K562 (cell line): ENCODE measurements around the gene ZNF302. TPM values are rescaled to one million over a fixed set of nuclear protein-coding genes. Genes with fewer than 3 reads are reported as not detected.

Source experiments
- ATAC-seq: fragments of 200-7000 bp; cut with Tn5 transposase; 3 replicates; pipeline ENCODE4 v1.9.1; 2020; ENCODE audit warnings: moderate library complexity
- BruUV-seq: library from RNA; stranded (reverse); fragments of 400-500 nt; replicated peaks from 2 replicates; lab custom pipeline; 2021; lab: Mats Ljungman, UMichigan
- CTCF ChIA-PET: fragments of 300-600 bp; formaldehyde crosslinking; extraction: SDS; loops from one replicate; lab custom pipeline; 2021; ENCODE audit warnings: low intra/inter-chr PET ratio; lab: Yijun Ruan, JAX
- POLR2A ChIA-PET: fragments of 300-600, 350-650 bp; sonication (Branson Sonifier 250); formaldehyde crosslinking; extraction: SDS; loops from one replicate; lab custom pipeline; 2021; ENCODE audit warnings: antibody characterized with exemption, inconsistent platforms; lab: Yijun Ruan, JAX
- DNase-seq, 4 experiments: peaks; one replicate each; pipeline versions ENCODE4 v3.0.0 to v3.0.0-alpha.2; 2011 to 2018; ENCODE audit warnings: low spot score in 3 of 4, mixed read lengths in 3 of 4; ENCODE audit errors: extremely low read depth in 1 of 4
- FAIRE-seq: peaks from 2 replicates; lab custom pipeline; 2011; peaks lifted over from hg19 to GRCh38; lab: Jason Lieb, UNC
- H2AFZ ChIP-seq: 2 replicates; pipeline ENCODE4 v1.6.0; 2011; ENCODE audit warnings: low read depth, low read length, control low read depth, inconsistent platforms
- H3K27ac ChIP-seq: fragments of 200-600 bp; 3 replicates; pipeline ENCODE4 v1.8.0; 2011; ENCODE audit warnings: low read depth, mild to moderate bottlenecking, control low read depth, inconsistent platforms, low read length, moderate library complexity, mixed read lengths; ENCODE audit errors: extremely low read depth
- H3K27me3 ChIP-seq, 2 experiments: fragments of 300-600 bp in 1 of 2; 2 replicates in 1 of 2; 3 replicates in 1 of 2; pipeline versions ENCODE4 v1.6.0 to v1.8.0; 2011; ENCODE audit warnings: inconsistent platforms in 2 of 2, low read length in 2 of 2, mild to moderate bottlenecking in 1 of 2, mixed read lengths in 1 of 2, moderate library complexity in 1 of 2; ENCODE audit not compliant: control insufficient read depth in 2 of 2, insufficient read depth in 2 of 2
- H3K36me3 ChIP-seq: fragments of 300-600 bp; 3 replicates; pipeline ENCODE4 v1.8.0; 2011; ENCODE audit warnings: mild to moderate bottlenecking, low read length, inconsistent platforms; ENCODE audit not compliant: control insufficient read depth, insufficient read depth
- H3K4me1 ChIP-seq, 2 experiments: fragments of 200-600 bp in 1 of 2; replicated peaks in 1 of 2; 2 replicates in 1 of 2; 3 replicates in 1 of 2; pipeline versions ENCODE4 v1.5.1 to v1.8.0; 2011; ENCODE audit warnings: inconsistent platforms in 2 of 2, low read length in 2 of 2, mild to moderate bottlenecking in 1 of 2, mixed read lengths in 1 of 2, moderate library complexity in 1 of 2; ENCODE audit not compliant: control insufficient read depth in 2 of 2, insufficient read depth in 2 of 2
- H3K4me2 ChIP-seq: 2 replicates; pipeline ENCODE4 v1.6.1; 2011; ENCODE audit warnings: low read length, control low read depth, inconsistent platforms, mixed read lengths; ENCODE audit not compliant: insufficient read depth
- H3K4me3 ChIP-seq: fragments of 200-600 bp; sonication (generic), shearing (Covaris generic); 2 replicates; pipeline ENCODE4 v1.5.1; 2016; ENCODE audit warnings: control low read depth, inconsistent platforms
- H3K79me2 ChIP-seq: fragments of 200-600 bp; 3 replicates; pipeline ENCODE4 v1.8.0; 2011; ENCODE audit warnings: low read length, inconsistent platforms; ENCODE audit not compliant: control insufficient read depth, insufficient read depth
- H3K9ac ChIP-seq, 2 experiments: 2 replicates each; pipeline versions ENCODE4 v1.6.0 to v1.6.1; 2011; ENCODE audit warnings: low read depth in 2 of 2, low read length in 2 of 2, control low read depth in 1 of 2, inconsistent platforms in 1 of 2, mild to moderate bottlenecking in 1 of 2, mixed read lengths in 1 of 2; ENCODE audit not compliant: insufficient read depth in 1 of 2
- H3K9me1 ChIP-seq: one replicate; pipeline ENCODE4 v1.6.0; 2011; ENCODE audit warnings: inconsistent platforms, mild to moderate bottlenecking, low read length, moderate library complexity; ENCODE audit not compliant: control insufficient read depth, insufficient read depth
- H3K9me3 ChIP-seq: replicated peaks from 2 replicates; pipeline ENCODE4 v1.5.1; 2011; ENCODE audit warnings: low read depth, low read length, inconsistent platforms; ENCODE audit not compliant: control insufficient read depth, insufficient read depth
- H4K20me1 ChIP-seq: replicated peaks from 2 replicates; pipeline ENCODE4 v1.6.1; 2011; ENCODE audit warnings: low read length, inconsistent platforms, mixed read lengths; ENCODE audit not compliant: control insufficient read depth, insufficient read depth
- HCFC1 ChIP-seq: IDR thresholded peaks from 2 replicates; pipeline ENCODE4 v1.6.1; 2012; ENCODE audit warnings: low read depth, low read length, improper control_type of control experiment
- ZNF41 ChIP-seq: fragments of 250-450 bp; sonication (Bioruptor Pico); conservative IDR thresholded peaks from 2 replicates; pipeline ENCODE4 v1.4.0; 2020; ENCODE audit warnings: mild to moderate bottlenecking
- WGBS: fragments of 100-300 bp; shearing (Covaris generic); methylation state at CpG from one replicate; pipeline ENCODE4 v1.1.6; 2016; ENCODE audit warnings: low coverage, mixed read lengths; ENCODE audit not compliant: insufficient coverage; ENCODE audit errors: missing lambda C conversion rate; 5-methylcytosine and 5-hydroxymethylcytosine counted together
- in situ Hi-C: fragments of 300-500 bp; cut with MboI; formaldehyde crosslinking; loops from 4 replicates; pipeline ENCODE4 v1.15.0; 2018; ENCODE audit warnings: inconsistent platforms, mixed read lengths
- intact Hi-C: fragments of 100-400 bp; cut with micrococcal nuclease; formaldehyde crosslinking; loops from 2 replicates; pipeline ENCODE4 v1.14.2; 2022
- polyA plus RNA-seq, 8 experiments: library from polyadenylated mRNA; depleted of rRNA in 4 of 8; stranded (reverse) in 5 of 8; unstranded in 3 of 8; fragments of >200 nt; fragmentation: Nextera tagmentation in 2 of 8; fragmentation: Illumina TruSeq in 1 of 8; extraction: Ambion mirVana in 2 of 8; extraction: Trizol in 1 of 8; gene quantifications; 2 replicates each; pipeline versions ENCODE4 v1.2.1 to v1.2.3, GENCODE V29; 2011 to 2014; ENCODE audit warnings: inconsistent platforms in 1 of 8, missing spikeins in 1 of 8
- total RNA-seq, 7 experiments: library from RNA; depleted of rRNA in 6 of 7; stranded (reverse); fragments of >200 nt in 6 of 7; fragmentation: Illumina TruSeq in 2 of 7; extraction: Trizol in 2 of 7; gene quantifications; 2 replicates each; pipeline versions ENCODE4 v1.2.1 to v1.2.3, GENCODE V29; 2011 to 2021; ENCODE audit warnings: low replicate concordance in 1 of 7

ZNF302 gene
- total and polyA plus RNA-seq, 9 of the 15 experiments (the other 6 are each of a cell fraction or from before 2014, with no cell fraction given): 0.08 to 1.0 (median 0.27) TPM; not detected in 1

GRCh38 chr19:34666958-34667265 lies 10.6 kb upstream of the ZNF302 start:
- TF ChIP-seq HCFC1: no peak
- no peak for DNase-seq
- WGBS: 26% methylated on average over 7 of the region's 9 CpGs
- Histone ChIP-seq H3K27me3 (no peaks in the 10 kb centered on the region), H3K4me1 (peaks cover 0 to 21% of the 10 kb centered on the region in 2 experiments; a peak in 2 of 5 replicates), H3K27ac (no peak overlapping the region), H3K36me3 (no peaks in the 10 kb centered on the region), H2AFZ (peak overlapping the region; percentile 73; the same call in 1 of the 2 replicates), H3K9me3 (no peaks in the 10 kb centered on the region), H3K4me2 (no peak overlapping the region), H3K9me1 (no peaks in the 10 kb centered on the region), H3K4me3 (no peak overlapping the region), H3K79me2 (no peaks in the 10 kb centered on the region), H4K20me1 (no peaks in the 10 kb centered on the region), H3K9ac (no peak overlapping the region)
- in situ Hi-C loops (no loop called here), intact Hi-C loops (no loop called here)
- no TSS peak for BruUV-seq
- ATAC-seq: no peak
- FAIRE-seq: no peak
- CTCF ChIA-PET: no interaction called here
- POLR2A ChIA-PET: interaction anchor here (1.0 kb wide), 1 partner anchor 43 kb away, joined by 3 read pairs; no protein-coding TSS in a partner anchor

- Histone ChIP-seq H4K20me1 (no peaks in the 10 kb centered on the region), H3K9me1 (no peaks in the 10 kb centered on the region), H3K4me2 (peak overlapping the region; percentile 49; the same call in 1 of the 2 replicates), H3K4me3 (peak overlapping the region; percentile 22; the same call in 1 of the 2 replicates), H3K4me1 (peaks cover 0 to 21% of the 10 kb centered on the region in 2 experiments; a peak in 2 of 5 replicates), H3K79me2 (no peaks in the 10 kb centered on the region), H2AFZ (peak overlapping the region; percentile 73), H3K27ac (no peak overlapping the region), H3K36me3 (no peaks in the 10 kb centered on the region), H3K9ac (0 out of 4 replicates have a peak overlapping the region, but pooled peaks of 1 of the 2 experiments have one; percentile 20), H3K27me3 (no peaks in the 10 kb centered on the region), H3K9me3 (no peaks in the 10 kb centered on the region)
- ChIA-PET CTCF (no interaction called here), POLR2A (interaction anchor here (0.7 to 1.0 kb wide), 2 partner anchors 42 to 1027 kb away, joined by 3 read pairs; no protein-coding TSS in a partner anchor)
- in situ Hi-C loops: no loop called here
- peak in 2 of 4 experiments; percentile 13 to 14 for DNase-seq
- intact Hi-C loops: no loop called here
- no peak for FAIRE-seq
- BruUV-seq: no TSS peak
- peak; percentile 63 for ATAC-seq
- WGBS: 37% methylated on average over 17 of the region's 17 CpGs
- TF ChIP-seq ZNF41 (CRISPR knock-in tag): no peak
Observed at GRCh38 chr19:34667349-34668076, 10.0 kb upstream of the ZNF302 start.
